Osteocyte (in vitro differentiated cells): Measurements from ENCODE around the gene HDGFL3. TPM values are rescaled to one million over a fixed set of nuclear protein-coding genes. Genes with fewer than 3 reads are reported as not detected.
A peak's percentile ranks its signal among the peaks of the same experiment; 100 is the strongest.

ENCODE experiments used
- DNase-seq: peaks from one replicate; pipeline ENCODE4 v3.0.0; 2021; ENCODE audit warnings: mixed read lengths; ENCODE audit not compliant: unreplicated experiment; ENCODE audit errors: extremely low spot score
- H3K27ac Mint-ChIP-seq: one replicate; pipeline ENCODE4 v1.8.0; 2021; ENCODE audit warnings: mild to moderate bottlenecking, mixed read lengths; ENCODE audit not compliant: unreplicated experiment
- H3K27me3 Mint-ChIP-seq: one replicate; pipeline ENCODE4 v1.8.0; 2021; ENCODE audit warnings: mixed read lengths; ENCODE audit not compliant: unreplicated experiment
- H3K36me3 Mint-ChIP-seq: one replicate; pipeline ENCODE4 v1.8.0; 2021; ENCODE audit warnings: mixed read lengths; ENCODE audit not compliant: unreplicated experiment
- H3K4me1 Mint-ChIP-seq: one replicate; pipeline ENCODE4 v1.8.0; 2021; ENCODE audit warnings: mixed read lengths; ENCODE audit not compliant: unreplicated experiment
- H3K4me3 Mint-ChIP-seq: one replicate; pipeline ENCODE4 v1.8.0; 2021; ENCODE audit warnings: mild to moderate bottlenecking, moderate library complexity, mixed read lengths; ENCODE audit not compliant: unreplicated experiment
- H3K9me3 Mint-ChIP-seq: one replicate; pipeline ENCODE4 v1.8.0; 2021; ENCODE audit warnings: mixed read lengths; ENCODE audit not compliant: unreplicated experiment
- CTCF ChIP-seq: fragments of 200-600 bp; sonication (generic); IDR thresholded peaks from 2 replicates; pipeline ENCODE4 v1.5.0; 2021; ENCODE audit warnings: antibody characterized with exemption, mild to moderate bottlenecking, moderate library complexity
- total RNA-seq: library from RNA; stranded (reverse); gene quantifications from 2 replicates; pipeline ENCODE4 v1.2.1, GENCODE V29; 2021

The HDGFL3 gene
- total RNA-seq, 1 donor from 2014 or later: 93.6 TPM

GRCh38 chr15:83113881-83114674 lies 93.5 kb downstream of the HDGFL3 start:
- H3K4me1 Mint-ChIP-seq: peaks cover 36% of the 10 kb centered on the region

DNA sequence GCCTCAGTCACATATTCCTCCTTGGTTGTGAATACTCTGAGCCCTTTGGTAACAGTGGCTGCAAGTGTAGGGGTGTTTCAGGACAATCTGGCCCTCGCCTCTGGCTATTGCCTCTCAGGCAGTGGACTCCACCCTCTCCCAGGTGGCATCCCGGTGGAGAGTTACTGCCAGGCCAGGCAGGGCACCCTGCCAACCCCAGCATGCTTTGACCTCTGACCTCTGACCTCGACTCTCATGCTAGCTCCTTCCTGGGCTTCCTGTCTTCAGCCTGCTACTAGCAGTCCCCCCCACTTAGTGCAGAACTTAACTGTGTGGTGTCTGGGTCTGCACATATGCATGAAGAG lies 94.7 kb downstream of the HDGFL3 start:
- H3K27ac Mint-ChIP-seq: peak overlapping the region; percentile 72
- peak overlapping the region; percentile 40 for H3K4me3 Mint-ChIP-seq
- peaks cover 12% of the 10 kb centered on the region for H3K36me3 Mint-ChIP-seq
- peaks cover 47% of the 10 kb centered on the region for H3K4me1 Mint-ChIP-seq
- no peaks in the 10 kb centered on the region for H3K27me3 Mint-ChIP-seq
- no peak for TF ChIP-seq CTCF
- DNase-seq: peak; percentile 83
- H3K9me3 Mint-ChIP-seq: no peaks in the 10 kb centered on the region

More at GRCh38 chr15:83113881-83114674, 93.5 kb downstream of the HDGFL3 start:
- TF ChIP-seq CTCF: no peak
- Mint-ChIP-seq H3K27ac (no peak overlapping the region), H3K36me3 (peaks cover 12% of the 10 kb centered on the region), H3K9me3 (no peaks in the 10 kb centered on the region), H3K4me3 (no peak overlapping the region), H3K27me3 (no peaks in the 10 kb centered on the region)
- no peak for DNase-seq

DNA sequence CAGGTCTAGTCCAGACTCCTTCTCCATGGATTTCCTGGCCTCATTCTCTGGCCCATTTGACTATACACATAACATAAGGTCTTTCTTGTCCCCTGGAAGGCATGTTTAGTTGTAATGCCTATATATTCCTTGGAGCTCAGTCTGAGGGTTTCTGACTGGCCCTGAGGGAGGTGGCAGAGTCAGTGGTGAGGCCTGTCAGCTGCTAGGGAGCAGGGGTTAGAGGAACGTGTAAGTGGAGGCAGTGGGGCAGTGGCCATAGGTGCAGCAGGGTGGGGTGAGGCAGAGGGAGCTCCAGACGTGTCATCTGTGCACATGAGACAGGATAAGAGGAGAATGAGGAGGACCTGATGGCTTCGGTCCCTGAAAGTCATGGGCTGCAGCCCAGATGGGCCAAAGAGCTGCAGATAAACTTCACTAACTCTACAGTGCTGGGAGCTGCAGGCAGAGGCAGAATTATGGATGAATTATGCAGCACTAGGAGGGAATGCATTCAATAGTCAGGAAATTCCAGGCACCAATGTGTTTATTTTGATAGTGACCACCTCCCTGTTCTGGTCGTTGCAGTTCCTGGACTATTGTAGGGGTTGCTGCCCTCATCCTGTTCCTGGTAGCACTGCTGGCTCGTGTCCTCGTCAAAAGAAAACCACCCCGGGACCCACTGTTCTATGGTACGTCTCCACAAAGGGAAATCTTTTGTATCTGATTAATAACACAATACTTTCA lies 95.2 kb downstream of the HDGFL3 start:
- H3K36me3 Mint-ChIP-seq: peaks cover 12% of the 10 kb centered on the region
- DNase-seq: peak; percentile 84
- peak overlapping the region; percentile 49 for H3K4me3 Mint-ChIP-seq
- H3K27me3 Mint-ChIP-seq: no peaks in the 10 kb centered on the region
- H3K9me3 Mint-ChIP-seq: no peaks in the 10 kb centered on the region
- H3K27ac Mint-ChIP-seq: peak overlapping the region; percentile 72
- peaks cover 47% of the 10 kb centered on the region for H3K4me1 Mint-ChIP-seq
- TF ChIP-seq CTCF: peak; percentile 46

DNA sequence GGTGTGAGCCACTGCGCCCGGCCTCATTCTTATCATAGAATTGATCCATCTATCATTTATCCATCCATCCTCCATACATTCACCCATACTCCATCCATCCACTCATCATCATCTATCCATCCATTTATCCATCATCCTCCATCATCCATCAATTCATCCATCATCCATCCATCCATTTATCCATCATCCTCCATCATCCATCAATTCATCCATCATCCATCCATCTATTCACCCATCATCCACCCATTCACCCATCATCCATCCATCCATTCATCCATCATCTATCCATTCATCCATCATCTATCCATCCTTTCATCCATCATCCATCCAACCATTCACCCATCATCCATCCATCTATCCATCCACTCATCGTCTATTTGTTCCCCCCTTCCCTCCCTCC lies 96.5 kb downstream of the HDGFL3 start:
- H3K9me3 Mint-ChIP-seq: no peaks in the 10 kb centered on the region
- DNase-seq: no peak
- H3K4me3 Mint-ChIP-seq: no peak overlapping the region
- H3K4me1 Mint-ChIP-seq: peaks cover 53% of the 10 kb centered on the region
- no peaks in the 10 kb centered on the region for H3K27me3 Mint-ChIP-seq
- no peak for TF ChIP-seq CTCF
- no peak overlapping the region for H3K27ac Mint-ChIP-seq
- H3K36me3 Mint-ChIP-seq: peaks cover 12% of the 10 kb centered on the region

- Mint-ChIP-seq H3K4me3 (no peak overlapping the region), H3K36me3 (peaks cover 7% of the 10 kb centered on the region), H3K4me1 (peaks cover 53% of the 10 kb centered on the region), H3K9me3 (no peaks in the 10 kb centered on the region), H3K27me3 (no peaks in the 10 kb centered on the region), H3K27ac (no peak overlapping the region)
- no peak for DNase-seq
- TF ChIP-seq CTCF: no peak
These were observed 97.2 kb downstream of the HDGFL3 start for GRCh38 chr15:83110381-83110780.
